ENCODE results near the gene OPCML. TPM values are rescaled to one million over a fixed set of nuclear protein-coding genes. Genes with fewer than 3 reads are reported as not detected.

Gene OPCML
- total RNA-seq, 1 experiment from 2014 or later = 0.13 TPM

GRCh38 chr11:132935383-132935782 lies 596.9 kb downstream of the OPCML start:
- no peak for DNase-seq (ENCODE audit: low spot score)
- no peaks in the 10 kb centered on the region for H3K4me1 ChIP-seq (ENCODE audit: insufficient read depth, low read length, poor library complexity, severe bottlenecking)
- peaks cover 18% of the 10 kb centered on the region for H3K27me3 ChIP-seq (replicated peaks; ENCODE audit: insufficient read depth, low read depth, low read length, poor library complexity)
- intact Hi-C loops (cut with micrococcal nuclease; ENCODE audit: unreplicated experiment) = loop anchor here (10.0 kb wide), 1 partner anchor 1241 kb away; no protein-coding TSS in a partner anchor
- no peak for TF ChIP-seq CTCF (conservative IDR thresholded peaks at IDR 0.05; ENCODE audit: low read depth, low read length)
- no peak for TF ChIP-seq EZH2 (IDR thresholded peaks at IDR 0.05; ENCODE audit: borderline replicate concordance, low read depth, low read length, poor library complexity, severe bottlenecking)
- no peaks in the 10 kb centered on the region for H3K36me3 ChIP-seq (ENCODE audit: insufficient read depth, low read length, poor library complexity, severe bottlenecking)
- H3K4me3 ChIP-seq (ENCODE audit: low read depth, low read length, poor library complexity, severe bottlenecking) = no peak overlapping the region
- no peak overlapping the region for H3K27ac ChIP-seq (ENCODE audit: low read depth, low read length, poor library complexity, severe bottlenecking)
- POLR2A ChIA-PET (ENCODE audit: low non-redundant PET) = no interaction called here
- CTCF ChIA-PET = no interaction called here
- H3K9me3 ChIP-seq (ENCODE audit: low read depth, low read length, poor library complexity, severe bottlenecking) = no peaks in the 10 kb centered on the region
- BruUV-seq (replicated peaks) = no TSS peak

GRCh38 chr11:132933703-132934102 lies 598.6 kb downstream of the OPCML start:
- no peak overlapping the region for H3K27ac ChIP-seq (ENCODE audit: low read depth, low read length, poor library complexity, severe bottlenecking)
- BruUV-seq (replicated peaks) = no TSS peak
- POLR2A ChIA-PET (ENCODE audit: low non-redundant PET) = no interaction called here

GRCh38 chr11:132925825-132926469 lies 606.4 kb downstream of the OPCML start:
- ChIA-PET POLR2A (ENCODE audit: low non-redundant PET) (no interaction called here), CTCF (no interaction called here)
- no peak for DNase-seq (ENCODE audit: low spot score)
- Histone ChIP-seq H3K4me3 (ENCODE audit: low read depth, low read length, poor library complexity, severe bottlenecking) (no peak overlapping the region), H3K4me1 (ENCODE audit: insufficient read depth, low read length, poor library complexity, severe bottlenecking) (no peaks in the 10 kb centered on the region), H3K27me3 (replicated peaks; ENCODE audit: insufficient read depth, low read depth, low read length, poor library complexity) (peaks cover 55% of the 10 kb centered on the region), H3K9me3 (ENCODE audit: low read depth, low read length, poor library complexity, severe bottlenecking) (peaks cover 5% of the 10 kb centered on the region), H3K27ac (ENCODE audit: low read depth, low read length, poor library complexity, severe bottlenecking) (no peak overlapping the region), H3K36me3 (ENCODE audit: insufficient read depth, low read length, poor library complexity, severe bottlenecking) (no peaks in the 10 kb centered on the region)
- TF ChIP-seq EZH2 (IDR thresholded peaks at IDR 0.05; ENCODE audit: borderline replicate concordance, low read depth, low read length, poor library complexity, severe bottlenecking) (no peak), CTCF (conservative IDR thresholded peaks at IDR 0.05; ENCODE audit: low read depth, low read length) (no peak)
- BruUV-seq (replicated peaks) = no TSS peak
- intact Hi-C loops (cut with micrococcal nuclease; ENCODE audit: unreplicated experiment) = no loop called here

More at GRCh38 chr11:132933703-132934102, 598.6 kb downstream of the OPCML start:
- Histone ChIP-seq H3K36me3 (ENCODE audit: insufficient read depth, low read length, poor library complexity, severe bottlenecking) (no peaks in the 10 kb centered on the region), H3K27me3 (replicated peaks; ENCODE audit: insufficient read depth, low read depth, low read length, poor library complexity) (peaks cover 23% of the 10 kb centered on the region), H3K4me1 (ENCODE audit: insufficient read depth, low read length, poor library complexity, severe bottlenecking) (no peaks in the 10 kb centered on the region), H3K4me3 (ENCODE audit: low read depth, low read length, poor library complexity, severe bottlenecking) (no peak overlapping the region), H3K9me3 (ENCODE audit: low read depth, low read length, poor library complexity, severe bottlenecking) (no peaks in the 10 kb centered on the region)
- intact Hi-C loops (cut with micrococcal nuclease; ENCODE audit: unreplicated experiment) = loop anchor here (10.0 kb wide), 1 partner anchor 1239 kb away; no protein-coding TSS in a partner anchor
- no peak for TF ChIP-seq EZH2 (IDR thresholded peaks at IDR 0.05; ENCODE audit: borderline replicate concordance, low read depth, low read length, poor library complexity, severe bottlenecking)
- TF ChIP-seq CTCF (conservative IDR thresholded peaks at IDR 0.05; ENCODE audit: low read depth, low read length) = no peak
- CTCF ChIA-PET = no interaction called here
- DNase-seq (ENCODE audit: low spot score) = no peak

Data from A673 (cell line).